Measurements from ENCODE around the gene CYB561A3.

- TF ChIP-seq CTCF (IDR thresholded peaks at IDR 0.05) (no peak), POLR2A (IDR thresholded peaks at IDR 0.05) (no peak), POLR2AphosphoS5 (IDR thresholded peaks at IDR 0.05) (no peak), EP300 (IDR thresholded peaks at IDR 0.05) (no peak)
These were observed 26.3 kb downstream of the CYB561A3 start for GRCh38 chr11:61335355-61335710.

All from suprapubic skin (tissue), 4 donors.